RWPE2 (cell line): ENCODE data around the gene CACNB3.

ENCODE experiments used
- ATAC-seq: fragments of 200-7000 bp; cut with Tn5 transposase; 3 replicates; pipeline ENCODE4 v1.9.1; 2021; ENCODE audit warnings: low read depth
- DNase-seq: peaks from one replicate; pipeline ENCODE4 v3.0.0-alpha.2; 2020; ENCODE audit warnings: low spot score
- H3K27ac ChIP-seq: fragments of 450-650 bp; 2 replicates; pipeline ENCODE4 v1.5.1; 2017; ENCODE audit warnings: mild to moderate bottlenecking; ENCODE audit not compliant: poor library complexity, severe bottlenecking
- H3K27me3 ChIP-seq: fragments of 250-450 bp; sonication (Bioruptor Pico); 2 replicates; pipeline ENCODE4 v1.5.1; 2021; ENCODE audit warnings: mild to moderate bottlenecking, moderate library complexity; ENCODE audit not compliant: insufficient read depth, poor library complexity, severe bottlenecking
- H3K36me3 ChIP-seq: fragments of 250-450 bp; sonication (Bioruptor Pico); 2 replicates; pipeline ENCODE4 v1.5.1; 2020; ENCODE audit warnings: low read depth, mild to moderate bottlenecking, moderate library complexity
- H3K4me1 ChIP-seq: fragments of 250-450 bp; sonication (Bioruptor Pico); 2 replicates; pipeline ENCODE4 v1.5.1; 2021; ENCODE audit warnings: mild to moderate bottlenecking, moderate library complexity; ENCODE audit not compliant: insufficient read depth, poor library complexity, severe bottlenecking
- H3K4me3 ChIP-seq: fragments of 250-450 bp; sonication (Bioruptor Pico); 2 replicates; pipeline ENCODE4 v1.5.1; 2021; ENCODE audit warnings: mild to moderate bottlenecking, moderate library complexity; ENCODE audit not compliant: severe bottlenecking
- H3K9me3 ChIP-seq: fragments of 250-450 bp; sonication (Bioruptor Pico); 2 replicates; pipeline ENCODE4 v1.5.1; 2021; ENCODE audit warnings: mild to moderate bottlenecking, moderate library complexity; ENCODE audit not compliant: severe bottlenecking
- TF ChIP-seq, protein P1 (sequence below): fragments of 450-650 bp; IDR thresholded peaks from one replicate; pipeline ENCODE4 v1.5.1; 2017; ENCODE audit warnings: mild to moderate bottlenecking, moderate library complexity; ENCODE audit not compliant: poor library complexity, severe bottlenecking

The CACNB3 gene

DNA sequence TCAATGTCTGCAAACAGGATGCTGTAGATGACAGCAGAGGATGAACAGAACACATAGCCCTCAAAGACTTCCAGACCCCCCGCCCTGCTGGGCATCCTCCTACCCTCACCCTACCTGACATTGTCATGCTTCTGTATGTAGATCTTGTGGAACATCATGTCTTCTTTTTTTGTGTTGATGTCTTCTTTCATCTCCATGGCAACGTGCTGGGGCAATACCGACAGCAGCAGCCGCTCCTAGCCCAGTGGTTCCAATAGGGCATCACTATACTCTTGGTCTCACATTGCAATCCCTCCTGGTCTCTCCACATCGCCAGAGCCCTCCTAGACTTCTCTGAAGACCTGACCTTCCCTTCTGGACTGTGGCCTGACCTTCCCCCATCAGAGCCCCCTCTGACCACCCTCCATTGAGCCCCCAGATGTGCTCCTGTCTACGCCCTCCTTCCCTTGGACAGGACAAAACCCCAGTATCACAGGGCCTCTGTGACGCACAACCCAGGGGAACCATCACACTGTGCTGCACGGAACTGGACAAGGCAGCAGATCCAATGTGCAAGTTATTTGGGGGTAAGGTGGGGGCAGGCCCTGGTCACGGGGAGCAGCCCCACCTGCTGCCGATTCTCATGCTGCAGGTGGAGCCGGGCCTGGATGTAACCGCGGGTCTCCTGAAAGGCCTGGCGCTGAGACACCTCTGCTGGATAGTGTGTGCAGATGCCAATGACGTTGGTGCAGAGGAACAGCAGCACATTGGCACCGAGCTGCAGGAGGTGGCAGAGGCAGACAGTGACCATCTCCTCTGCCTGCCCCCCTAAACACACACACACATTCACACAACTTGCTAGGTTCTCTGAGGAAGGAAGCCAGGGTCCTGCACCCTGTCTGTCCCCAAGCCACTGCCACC, 40.5 kb upstream of the CACNB3 start:
- H3K4me1 ChIP-seq: peaks cover 4% of the 10 kb centered on the region
- H3K27me3 ChIP-seq: no peaks in the 10 kb centered on the region
- H3K9me3 ChIP-seq: no peaks in the 10 kb centered on the region
- no peak for DNase-seq
- TF ChIP-seq, protein P1, sequence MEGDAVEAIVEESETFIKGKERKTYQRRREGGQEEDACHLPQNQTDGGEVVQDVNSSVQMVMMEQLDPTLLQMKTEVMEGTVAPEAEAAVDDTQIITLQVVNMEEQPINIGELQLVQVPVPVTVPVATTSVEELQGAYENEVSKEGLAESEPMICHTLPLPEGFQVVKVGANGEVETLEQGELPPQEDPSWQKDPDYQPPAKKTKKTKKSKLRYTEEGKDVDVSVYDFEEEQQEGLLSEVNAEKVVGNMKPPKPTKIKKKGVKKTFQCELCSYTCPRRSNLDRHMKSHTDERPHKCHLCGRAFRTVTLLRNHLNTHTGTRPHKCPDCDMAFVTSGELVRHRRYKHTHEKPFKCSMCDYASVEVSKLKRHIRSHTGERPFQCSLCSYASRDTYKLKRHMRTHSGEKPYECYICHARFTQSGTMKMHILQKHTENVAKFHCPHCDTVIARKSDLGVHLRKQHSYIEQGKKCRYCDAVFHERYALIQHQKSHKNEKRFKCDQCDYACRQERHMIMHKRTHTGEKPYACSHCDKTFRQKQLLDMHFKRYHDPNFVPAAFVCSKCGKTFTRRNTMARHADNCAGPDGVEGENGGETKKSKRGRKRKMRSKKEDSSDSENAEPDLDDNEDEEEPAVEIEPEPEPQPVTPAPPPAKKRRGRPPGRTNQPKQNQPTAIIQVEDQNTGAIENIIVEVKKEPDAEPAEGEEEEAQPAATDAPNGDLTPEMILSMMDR: no peak
- no peak overlapping the region for H3K4me3 ChIP-seq
- peaks cover 27% of the 10 kb centered on the region for H3K36me3 ChIP-seq
- H3K27ac ChIP-seq: no peak overlapping the region
- ATAC-seq: no peak

GRCh38 chr12:48779869-48780268, 38.4 kb upstream of the CACNB3 start:
- TF ChIP-seq, protein P1: no peak
- Histone ChIP-seq H3K36me3 (peaks cover 7% of the 10 kb centered on the region), H3K27ac (no peak overlapping the region), H3K27me3 (no peaks in the 10 kb centered on the region), H3K4me3 (no peak overlapping the region), H3K9me3 (no peaks in the 10 kb centered on the region), H3K4me1 (peaks cover 4% of the 10 kb centered on the region)
- DNase-seq (no peak), ATAC-seq (no peak)

DNA sequence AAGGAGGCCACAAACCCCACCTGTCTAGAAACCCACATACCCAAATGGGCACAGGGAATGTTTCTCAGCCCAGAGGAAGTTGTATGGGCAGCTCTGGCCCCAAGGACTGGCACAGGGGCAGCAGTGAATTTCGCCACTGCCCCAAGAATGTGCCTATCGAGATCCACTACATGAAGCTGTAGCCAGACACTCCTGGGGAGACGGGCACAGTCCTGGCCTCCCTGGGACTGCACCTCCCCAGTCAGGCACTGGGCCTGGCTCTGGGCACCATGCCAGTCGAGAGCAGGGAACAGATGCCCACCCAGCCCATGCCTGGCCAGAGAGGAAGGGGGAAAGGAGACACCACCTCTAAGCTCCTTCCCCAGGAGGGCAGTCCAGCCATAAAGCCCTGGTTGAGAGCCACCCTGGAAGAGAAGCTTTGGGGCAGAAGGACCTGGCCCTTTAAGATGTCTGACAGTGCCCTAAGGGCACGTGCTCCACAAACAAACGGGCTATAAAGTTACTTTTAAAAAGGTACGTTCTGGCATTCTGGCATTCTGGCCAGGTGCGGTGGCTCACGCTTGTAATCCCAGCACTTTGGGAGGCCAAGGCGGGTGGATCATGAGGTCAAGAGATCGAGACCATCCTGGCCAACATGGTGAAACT, 37.8 kb upstream of the CACNB3 start:
- Histone ChIP-seq H3K27ac (no peak overlapping the region), H3K27me3 (no peaks in the 10 kb centered on the region), H3K4me3 (no peak overlapping the region), H3K36me3 (peaks cover 3% of the 10 kb centered on the region; the same call in 1 of the 2 replicates), H3K4me1 (peaks cover 4% of the 10 kb centered on the region), H3K9me3 (no peaks in the 10 kb centered on the region)
- no peak for ATAC-seq
- no peak for DNase-seq
- TF ChIP-seq, protein P1: no peak

- H3K4me1 ChIP-seq: peaks cover 4% of the 10 kb centered on the region
- TF ChIP-seq, protein P1: no peak
- DNase-seq: no peak
- no peaks in the 10 kb centered on the region for H3K9me3 ChIP-seq
- no peak for ATAC-seq
- H3K27ac ChIP-seq: no peak overlapping the region
- no peak overlapping the region for H3K4me3 ChIP-seq
- peaks cover 3% of the 10 kb centered on the region; the same call in 1 of the 2 replicates for H3K36me3 ChIP-seq
- H3K27me3 ChIP-seq: no peaks in the 10 kb centered on the region
These were observed 36.4 kb upstream of the CACNB3 start for GRCh38 chr12:48781750-48782456.
